ENCODE data around the gene BCAT1.
"Not testable (repeated sequence)": the region's sequence is repeated elsewhere in the genome, so short reads cannot be mapped to it uniquely, and the experiment has no call there.

Gene BCAT1

GRCh38 chr12:24864796-24865125 is 84.1 kb downstream of the BCAT1 start:
- FAIRE-seq (peak; percentile 40), DNase-seq (ENCODE audit: insufficient read length) (peak; percentile 20)
- TF ChIP-seq POLR2AphosphoS5 (IDR thresholded peaks at IDR 0.05; ENCODE audit: low read depth, low read length): no peak
- no peak for TF ChIP-seq POLR2A (IDR thresholded peaks at IDR 0.05; ENCODE audit: low read depth, low read length)
- no peak for TF ChIP-seq TAF1 (IDR thresholded peaks at IDR 0.05; ENCODE audit: borderline replicate concordance, low read depth, low read length)

- FAIRE-seq (no peak), DNase-seq (ENCODE audit: insufficient read length) (no peak)
- TF ChIP-seq POLR2AphosphoS5 (IDR thresholded peaks at IDR 0.05; ENCODE audit: low read depth, low read length) (no peak), POLR2A (IDR thresholded peaks at IDR 0.05; ENCODE audit: low read depth, low read length) (no peak), TAF1 (IDR thresholded peaks at IDR 0.05; ENCODE audit: borderline replicate concordance, low read depth, low read length) (no peak)
Observed at GRCh38 chr12:24861766-24862540, 86.9 kb downstream of the BCAT1 start.

GRCh38 chr12:24860546-24860945 is 88.4 kb downstream of the BCAT1 start:
- TF ChIP-seq TAF1 (IDR thresholded peaks at IDR 0.05; ENCODE audit: borderline replicate concordance, low read depth, low read length) (no peak), POLR2AphosphoS5 (IDR thresholded peaks at IDR 0.05; ENCODE audit: low read depth, low read length) (no peak), POLR2A (IDR thresholded peaks at IDR 0.05; ENCODE audit: low read depth, low read length) (no peak)
- no peak for DNase-seq (ENCODE audit: insufficient read length)

GRCh38 chr12:24856541-24856940 is 92.4 kb downstream of the BCAT1 start:
- TF ChIP-seq TAF1 (IDR thresholded peaks at IDR 0.05; ENCODE audit: borderline replicate concordance, low read depth, low read length) (no peak), POLR2A (IDR thresholded peaks at IDR 0.05; ENCODE audit: low read depth, low read length) (no peak), POLR2AphosphoS5 (IDR thresholded peaks at IDR 0.05; ENCODE audit: low read depth, low read length) (no peak)
- no peak for DNase-seq (ENCODE audit: insufficient read length)
- no peak for FAIRE-seq

More at GRCh38 chr12:24860546-24860945, 88.4 kb downstream of the BCAT1 start:
- no peak for FAIRE-seq

GRCh38 chr12:24854908-24855307 is 94.0 kb downstream of the BCAT1 start:
- TF ChIP-seq TAF1 (IDR thresholded peaks at IDR 0.05; ENCODE audit: borderline replicate concordance, low read depth, low read length) (no peak), POLR2AphosphoS5 (IDR thresholded peaks at IDR 0.05; ENCODE audit: low read depth, low read length) (no peak), POLR2A (IDR thresholded peaks at IDR 0.05; ENCODE audit: low read depth, low read length) (no peak)
- FAIRE-seq (no peak), DNase-seq (ENCODE audit: insufficient read length) (no peak)

- TF ChIP-seq POLR2A (IDR thresholded peaks at IDR 0.05; ENCODE audit: low read depth, low read length) (no peak), POLR2AphosphoS5 (IDR thresholded peaks at IDR 0.05; ENCODE audit: low read depth, low read length) (no peak), TAF1 (IDR thresholded peaks at IDR 0.05; ENCODE audit: borderline replicate concordance, low read depth, low read length) (no peak)
- FAIRE-seq: no peak
- DNase-seq (ENCODE audit: insufficient read length): no peak
Observed at GRCh38 chr12:24854017-24854416, 94.9 kb downstream of the BCAT1 start.

GRCh38 chr12:24853588-24853987 is 95.3 kb downstream of the BCAT1 start:
- no peak for TF ChIP-seq TAF1 (IDR thresholded peaks at IDR 0.05; ENCODE audit: borderline replicate concordance, low read depth, low read length)
- no peak for TF ChIP-seq POLR2A (IDR thresholded peaks at IDR 0.05; ENCODE audit: low read depth, low read length)
- no peak for TF ChIP-seq POLR2AphosphoS5 (IDR thresholded peaks at IDR 0.05; ENCODE audit: low read depth, low read length)
- no peak for FAIRE-seq
- no peak for DNase-seq (ENCODE audit: insufficient read length)

GRCh38 chr12:24853094-24853493 is 95.8 kb downstream of the BCAT1 start:
- TF ChIP-seq POLR2A (IDR thresholded peaks at IDR 0.05; ENCODE audit: low read depth, low read length): no peak
- no peak for TF ChIP-seq TAF1 (IDR thresholded peaks at IDR 0.05; ENCODE audit: borderline replicate concordance, low read depth, low read length)
- TF ChIP-seq POLR2AphosphoS5 (IDR thresholded peaks at IDR 0.05; ENCODE audit: low read depth, low read length): no peak
- no peak for DNase-seq (ENCODE audit: insufficient read length)
- peak; percentile 75 for FAIRE-seq

- DNase-seq (ENCODE audit: insufficient read length): no peak
- TF ChIP-seq POLR2AphosphoS5 (IDR thresholded peaks at IDR 0.05; ENCODE audit: low read depth, low read length) (no peak), POLR2A (IDR thresholded peaks at IDR 0.05; ENCODE audit: low read depth, low read length) (no peak), TAF1 (IDR thresholded peaks at IDR 0.05; ENCODE audit: borderline replicate concordance, low read depth, low read length) (no peak)
- no peak for FAIRE-seq
Observed at GRCh38 chr12:24852420-24852819, 96.5 kb downstream of the BCAT1 start.

- not testable (repeated sequence) for DNase-seq (ENCODE audit: insufficient read length); FAIRE-seq
Observed at GRCh38 chr12:24851883-24852282, 97.0 kb downstream of the BCAT1 start.

- peak; percentile 62 for FAIRE-seq
Observed at GRCh38 chr12:24851341-24851740, 97.6 kb downstream of the BCAT1 start.

GRCh38 chr12:24850496-24850895 is 98.4 kb downstream of the BCAT1 start:
- FAIRE-seq (no peak), DNase-seq (ENCODE audit: insufficient read length) (no peak)
- no peak for TF ChIP-seq POLR2AphosphoS5 (IDR thresholded peaks at IDR 0.05; ENCODE audit: low read depth, low read length)
- TF ChIP-seq POLR2A (IDR thresholded peaks at IDR 0.05; ENCODE audit: low read depth, low read length): no peak
- no peak for TF ChIP-seq TAF1 (IDR thresholded peaks at IDR 0.05; ENCODE audit: borderline replicate concordance, low read depth, low read length)

More at GRCh38 chr12:24851341-24851740, 97.6 kb downstream of the BCAT1 start:
- no peak for DNase-seq (ENCODE audit: insufficient read length)
- TF ChIP-seq TAF1 (IDR thresholded peaks at IDR 0.05; ENCODE audit: borderline replicate concordance, low read depth, low read length) (no peak), POLR2AphosphoS5 (IDR thresholded peaks at IDR 0.05; ENCODE audit: low read depth, low read length) (no peak), POLR2A (IDR thresholded peaks at IDR 0.05; ENCODE audit: low read depth, low read length) (no peak)
